Measurements from ENCODE around the gene PLA2G4B.

Gene PLA2G4B

DNA sequence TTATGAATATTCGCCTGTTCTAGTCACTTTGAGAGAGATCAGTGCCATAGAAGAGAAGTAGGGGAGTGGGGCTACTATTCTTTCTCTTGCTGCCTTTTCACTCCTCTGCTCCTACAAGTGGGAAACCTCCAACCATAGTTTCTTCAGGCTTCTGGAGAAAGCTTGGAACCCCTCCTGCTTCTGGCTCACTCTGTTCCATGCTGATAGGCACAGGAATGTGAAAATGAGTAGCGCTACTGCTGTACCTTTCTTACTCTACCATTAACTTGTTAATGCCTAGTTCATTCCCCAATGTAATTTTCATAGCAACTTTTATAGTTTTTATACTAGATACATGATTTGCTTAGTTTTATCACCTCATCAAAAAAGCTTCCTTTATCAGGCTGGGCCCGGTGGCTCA, 37.5 kb upstream of the PLA2G4B start:
- DNase-seq (ENCODE audit: low spot score), result no peak
- TF ChIP-seq, protein P1, sequence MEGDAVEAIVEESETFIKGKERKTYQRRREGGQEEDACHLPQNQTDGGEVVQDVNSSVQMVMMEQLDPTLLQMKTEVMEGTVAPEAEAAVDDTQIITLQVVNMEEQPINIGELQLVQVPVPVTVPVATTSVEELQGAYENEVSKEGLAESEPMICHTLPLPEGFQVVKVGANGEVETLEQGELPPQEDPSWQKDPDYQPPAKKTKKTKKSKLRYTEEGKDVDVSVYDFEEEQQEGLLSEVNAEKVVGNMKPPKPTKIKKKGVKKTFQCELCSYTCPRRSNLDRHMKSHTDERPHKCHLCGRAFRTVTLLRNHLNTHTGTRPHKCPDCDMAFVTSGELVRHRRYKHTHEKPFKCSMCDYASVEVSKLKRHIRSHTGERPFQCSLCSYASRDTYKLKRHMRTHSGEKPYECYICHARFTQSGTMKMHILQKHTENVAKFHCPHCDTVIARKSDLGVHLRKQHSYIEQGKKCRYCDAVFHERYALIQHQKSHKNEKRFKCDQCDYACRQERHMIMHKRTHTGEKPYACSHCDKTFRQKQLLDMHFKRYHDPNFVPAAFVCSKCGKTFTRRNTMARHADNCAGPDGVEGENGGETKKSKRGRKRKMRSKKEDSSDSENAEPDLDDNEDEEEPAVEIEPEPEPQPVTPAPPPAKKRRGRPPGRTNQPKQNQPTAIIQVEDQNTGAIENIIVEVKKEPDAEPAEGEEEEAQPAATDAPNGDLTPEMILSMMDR (IDR thresholded peaks at IDR 0.05; ENCODE audit: extremely low read depth, insufficient read depth, missing control alignments), result no peak
- in situ Hi-C loops (cut with MboI; ENCODE audit: low pct_unique_long_range_greater_than_20kb, low sequenced_read_pairs, unreplicated experiment), result no loop called here

DNA sequence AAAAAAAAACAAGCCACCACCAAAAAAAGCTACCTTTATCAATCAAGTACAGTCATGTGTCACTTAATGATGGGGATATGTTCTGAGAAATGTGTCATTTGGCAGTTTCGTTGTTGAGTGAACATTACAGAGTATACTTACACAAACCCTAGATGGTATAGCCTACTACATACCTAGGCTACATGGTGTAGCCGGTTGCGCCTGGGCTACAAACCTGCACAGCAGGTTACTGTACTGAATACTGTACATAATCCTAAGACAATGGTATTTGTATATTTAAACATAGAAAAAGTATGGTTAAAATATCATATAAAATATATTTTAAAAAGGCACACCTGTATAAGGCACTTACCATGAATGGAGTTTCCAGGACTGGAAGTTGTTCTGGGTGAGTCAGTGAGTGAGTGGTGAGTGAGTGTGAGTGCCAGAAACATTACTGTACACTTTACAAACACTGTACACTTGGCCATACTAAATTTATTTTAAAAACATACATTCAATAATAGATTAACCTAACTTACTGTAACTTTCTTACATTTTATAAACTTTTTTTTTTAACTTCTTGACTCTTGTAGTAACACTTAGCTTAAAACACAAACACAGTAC, 36.7 kb upstream of the PLA2G4B start:
- DNase-seq (ENCODE audit: low spot score), result no peak
- in situ Hi-C loops (cut with MboI; ENCODE audit: low pct_unique_long_range_greater_than_20kb, low sequenced_read_pairs, unreplicated experiment), result no loop called here
- TF ChIP-seq, protein P1 (IDR thresholded peaks at IDR 0.05; ENCODE audit: extremely low read depth, insufficient read depth, missing control alignments), result no peak

DNA sequence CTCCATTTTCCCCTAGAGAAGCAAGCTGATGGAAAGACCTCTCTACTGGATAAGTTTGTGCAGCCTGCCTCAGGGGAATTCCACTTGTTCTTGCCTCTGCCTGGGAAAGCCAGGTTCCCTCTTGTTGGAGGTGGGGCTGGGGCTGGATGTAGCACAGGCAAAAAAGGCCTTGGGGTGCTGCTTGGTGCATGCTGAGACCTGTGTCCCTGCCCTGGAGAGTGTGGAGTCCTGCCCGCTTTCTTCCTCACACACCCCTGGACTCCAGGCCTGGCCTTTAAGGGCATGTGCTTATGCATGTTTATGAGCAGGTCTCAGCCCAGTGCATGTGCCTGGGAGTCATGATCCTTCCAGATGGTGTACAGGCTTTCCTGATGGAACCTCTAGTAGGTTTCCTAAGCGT, 34.3 kb upstream of the PLA2G4B start:
- in situ Hi-C loops (cut with MboI; ENCODE audit: low pct_unique_long_range_greater_than_20kb, low sequenced_read_pairs, unreplicated experiment), result no loop called here
- TF ChIP-seq, protein P1 (IDR thresholded peaks at IDR 0.05; ENCODE audit: extremely low read depth, insufficient read depth, missing control alignments), result no peak
- DNase-seq (ENCODE audit: low spot score), result no peak

DNA sequence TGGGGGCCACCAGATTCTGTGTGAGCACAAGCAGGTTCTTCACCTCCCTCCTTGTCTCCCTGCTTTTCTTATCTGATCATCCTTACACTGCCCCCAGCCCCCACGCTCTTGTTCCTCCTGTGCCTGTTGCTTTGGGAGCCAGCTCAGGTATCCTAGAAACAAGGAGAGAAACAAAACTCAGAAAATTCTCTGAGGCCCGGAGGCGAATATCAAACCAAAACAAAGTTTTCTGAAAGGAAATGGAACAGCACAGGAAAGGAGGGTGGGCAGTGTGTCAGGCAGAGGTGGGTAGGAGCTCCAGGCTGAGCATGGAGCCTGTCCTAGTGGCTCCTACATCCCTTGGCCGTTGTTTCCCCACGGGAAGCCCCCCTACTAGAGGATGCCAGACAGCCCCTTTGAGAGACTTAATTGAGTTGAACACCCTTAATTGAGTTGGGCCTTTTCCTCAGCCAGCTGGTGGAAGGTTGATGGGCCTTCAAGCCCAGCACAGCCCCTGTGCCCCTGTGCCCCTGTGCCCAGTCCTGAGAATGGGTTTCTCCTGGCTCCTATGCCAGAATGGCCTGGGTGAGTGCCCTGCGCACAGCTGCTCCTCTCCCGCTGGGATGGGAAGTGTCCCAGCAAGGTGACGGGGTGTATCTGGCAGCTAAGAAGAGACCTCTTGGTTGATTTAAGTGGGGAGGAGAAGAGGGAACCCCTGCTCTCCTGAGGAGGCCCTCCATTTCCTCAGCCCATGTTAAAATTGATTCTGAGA, 33.6 kb upstream of the PLA2G4B start:
- in situ Hi-C loops (cut with MboI; ENCODE audit: low pct_unique_long_range_greater_than_20kb, low sequenced_read_pairs, unreplicated experiment), result no loop called here
- no peak for DNase-seq (ENCODE audit: low spot score)
- TF ChIP-seq, protein P1 (IDR thresholded peaks at IDR 0.05; ENCODE audit: extremely low read depth, insufficient read depth, missing control alignments), result no peak

DNA sequence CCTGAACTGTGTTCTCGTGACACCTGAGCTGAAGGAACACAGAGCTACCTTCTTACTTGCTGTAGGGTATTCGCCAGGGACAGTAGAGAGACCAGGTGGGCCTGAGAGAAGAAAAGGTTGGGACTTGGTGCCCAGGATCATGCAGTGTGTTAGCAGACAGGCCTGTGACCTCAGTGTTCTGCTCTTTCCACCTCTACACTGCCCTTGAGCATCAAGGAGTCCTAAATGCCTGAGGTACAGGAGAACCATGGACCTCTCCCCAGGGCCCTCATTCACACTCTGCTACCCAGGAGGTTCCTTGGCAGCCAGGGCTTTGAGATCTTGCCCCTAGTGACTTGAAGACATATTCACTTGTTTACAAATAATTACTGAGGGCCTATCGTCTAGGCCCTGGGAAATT, 32.9 kb upstream of the PLA2G4B start:
- in situ Hi-C loops (cut with MboI; ENCODE audit: low pct_unique_long_range_greater_than_20kb, low sequenced_read_pairs, unreplicated experiment), result no loop called here
- TF ChIP-seq, protein P1 (IDR thresholded peaks at IDR 0.05; ENCODE audit: extremely low read depth, insufficient read depth, missing control alignments), result no peak
- DNase-seq (ENCODE audit: low spot score), result no peak

DNA sequence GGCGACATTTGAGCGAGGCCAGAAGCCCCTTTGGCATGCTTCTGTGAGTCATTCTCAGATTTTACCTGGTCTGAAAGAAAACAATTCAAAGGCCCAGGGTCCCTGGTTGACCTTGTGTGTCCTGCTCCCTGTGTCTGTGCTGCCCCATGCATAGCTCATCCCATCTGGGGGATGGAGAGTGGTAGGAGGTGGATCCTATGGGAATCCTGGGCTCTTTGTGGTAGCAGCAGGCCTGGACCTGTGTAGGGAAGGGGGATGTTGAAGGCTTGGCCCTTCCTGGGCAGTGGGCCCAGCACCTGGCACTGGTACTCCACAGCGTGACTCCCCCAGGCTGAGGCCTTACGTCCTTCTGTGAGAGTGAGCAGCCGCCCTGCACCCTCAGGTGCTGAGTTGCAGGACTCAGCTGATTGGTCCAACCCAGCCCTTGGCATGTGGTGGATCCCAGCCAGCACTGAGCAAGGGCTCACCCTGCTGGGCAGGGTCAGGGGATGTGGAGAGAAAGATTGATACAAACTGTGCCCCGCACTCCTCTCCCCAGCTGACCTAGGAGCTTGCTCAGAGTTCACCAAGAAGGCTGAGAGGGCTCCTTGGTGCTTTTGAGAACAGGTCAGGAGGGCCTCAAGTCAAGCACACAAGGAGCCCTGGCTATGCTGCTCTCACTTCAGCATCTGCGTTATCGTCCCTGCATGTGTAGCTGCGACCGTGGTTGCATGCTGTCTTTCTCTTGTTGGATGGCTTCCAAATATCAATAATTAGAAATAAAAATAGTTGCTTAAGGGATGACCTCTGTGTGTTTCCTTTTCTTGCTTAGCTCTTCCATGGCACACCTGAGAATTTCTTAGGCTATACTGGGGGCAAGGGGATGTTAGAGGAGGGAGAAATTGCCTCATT, 32.1 kb upstream of the PLA2G4B start:
- in situ Hi-C loops (cut with MboI; ENCODE audit: low pct_unique_long_range_greater_than_20kb, low sequenced_read_pairs, unreplicated experiment), result no loop called here
- TF ChIP-seq, protein P1 (IDR thresholded peaks at IDR 0.05; ENCODE audit: extremely low read depth, insufficient read depth, missing control alignments), result no peak
- DNase-seq (ENCODE audit: low spot score), result no peak

Measured in GM13977 (cell line).